Neuronal stem cell (in vitro differentiated cells): ENCODE data around the gene LST1.
A peak's percentile ranks its signal among the peaks of the same experiment; 100 is the strongest.

Experiments
- DNase-seq: peaks from one replicate; pipeline ENCODE4 v3.0.0-alpha.2; 2013; ENCODE audit warnings: low spot score
- H2AFZ ChIP-seq: one replicate; pipeline ENCODE4 v1.6.1; 2013; ENCODE audit warnings: mild to moderate bottlenecking, low read length, inconsistent platforms
- H2AK5ac ChIP-seq: 2 replicates; pipeline ENCODE4 v1.6.1; 2013; ENCODE audit warnings: low read depth, mild to moderate bottlenecking, inconsistent platforms, low read length, moderate library complexity, mixed read lengths
- H2BK120ac ChIP-seq: 2 replicates; pipeline ENCODE4 v1.6.1; 2013; ENCODE audit warnings: low read depth, mild to moderate bottlenecking, inconsistent platforms, low read length, moderate library complexity, mixed read lengths
- H2BK12ac ChIP-seq: one replicate; pipeline ENCODE4 v1.6.1; 2013; ENCODE audit warnings: low read length, inconsistent platforms
- H2BK15ac ChIP-seq: 2 replicates; pipeline ENCODE4 v1.6.1; 2013; ENCODE audit warnings: mild to moderate bottlenecking, low read length, inconsistent platforms, mixed read lengths
- H2BK5ac ChIP-seq: one replicate; pipeline ENCODE4 v1.6.1; 2013; ENCODE audit warnings: inconsistent platforms, mild to moderate bottlenecking, low read length, moderate library complexity
- H3K14ac ChIP-seq: one replicate; pipeline ENCODE4 v1.6.1; 2013; ENCODE audit warnings: low read length, inconsistent platforms
- H3K18ac ChIP-seq: 2 replicates; pipeline ENCODE4 v1.6.1; 2013; ENCODE audit warnings: low read length, inconsistent platforms
- H3K23ac ChIP-seq: 2 replicates; pipeline ENCODE4 v1.6.1; 2013; ENCODE audit warnings: low read depth, mild to moderate bottlenecking, mixed read lengths, low read length, inconsistent platforms; ENCODE audit not compliant: poor library complexity
- H3K27ac ChIP-seq: replicated peaks from 3 replicates; pipeline ENCODE4 v1.5.1; 2013; ENCODE audit warnings: low read length, inconsistent platforms
- H3K27me3 ChIP-seq, 3 experiments: 2 replicates each; pipeline ENCODE4 v1.6.1; 2013; ENCODE audit warnings: low read length in 3 of 3, mild to moderate bottlenecking in 2 of 3, inconsistent platforms in 1 of 3, low read depth in 1 of 3, mixed read lengths in 1 of 3, moderate library complexity in 1 of 3; ENCODE audit not compliant: control insufficient read depth in 3 of 3, insufficient read depth in 3 of 3
- H3K36me3 ChIP-seq, 2 donors: replicated peaks in 1 of 2; 2 replicates each; pipeline ENCODE4 v1.6.1; 2013; ENCODE audit warnings: low read length in 2 of 2; ENCODE audit not compliant: control insufficient read depth in 2 of 2, insufficient read depth in 2 of 2
- H3K4ac ChIP-seq: 2 replicates; pipeline ENCODE4 v1.6.1; 2013; ENCODE audit warnings: inconsistent platforms, mild to moderate bottlenecking, low read length, moderate library complexity
- H3K4me1 ChIP-seq, 2 donors: 1 replicate in 1 of 2; 2 replicates in 1 of 2; pipeline ENCODE4 v1.6.1; 2013; ENCODE audit warnings: low read length in 2 of 2, low read depth in 1 of 2; ENCODE audit not compliant: control insufficient read depth in 2 of 2, insufficient read depth in 1 of 2
- H3K4me2 ChIP-seq: one replicate; pipeline ENCODE4 v1.6.1; 2013; ENCODE audit warnings: mild to moderate bottlenecking, low read length, inconsistent platforms; ENCODE audit not compliant: insufficient read depth, poor library complexity, severe bottlenecking
- H3K4me3 ChIP-seq, 2 donors: 2 replicates each; pipeline ENCODE4 v1.5.1; 2013; ENCODE audit warnings: low read length in 2 of 2, mild to moderate bottlenecking in 2 of 2, inconsistent platforms in 1 of 2, moderate library complexity in 1 of 2
- H3K79me1 ChIP-seq: one replicate; pipeline ENCODE4 v1.6.1; 2013; ENCODE audit warnings: low read depth, mild to moderate bottlenecking, inconsistent platforms, low read length, moderate library complexity
- H3K9ac ChIP-seq: one replicate; pipeline ENCODE4 v1.6.1; 2013; ENCODE audit warnings: mild to moderate bottlenecking, low read depth, low read length, inconsistent platforms; ENCODE audit not compliant: poor library complexity
- H3K9me3 ChIP-seq, 2 donors: replicated peaks in 1 of 2; 2 replicates each; pipeline versions ENCODE3 to v1.6.1; 2013; ENCODE audit warnings: low read length in 2 of 2, mild to moderate bottlenecking in 2 of 2, inconsistent platforms in 1 of 2, low read depth in 1 of 2, mixed read lengths in 1 of 2, moderate library complexity in 1 of 2; ENCODE audit not compliant: control insufficient read depth in 2 of 2, insufficient read depth in 1 of 2
- H4K8ac ChIP-seq: one replicate; pipeline ENCODE4 v1.6.1; 2013; ENCODE audit warnings: low read depth, mild to moderate bottlenecking, inconsistent platforms, low read length, moderate library complexity
- H4K91ac ChIP-seq: one replicate; pipeline ENCODE4 v1.6.1; 2013; ENCODE audit warnings: low read length, low read depth, mild to moderate bottlenecking, inconsistent platforms; ENCODE audit not compliant: poor library complexity
- WGBS, 2 donors: extraction: QIAGEN DNeasy Blood & Tissue Kit; methylation state at CpG; one replicate each; pipeline ENCODE4 v1.1.7; 2013; ENCODE audit warnings: missing lambda C conversion rate in 2 of 2, mixed read lengths in 1 of 2; ENCODE audit not compliant: insufficient read length in 2 of 2, insufficient replicate concordance in 1 of 2; ENCODE audit errors: extremely low coverage in 2 of 2; 5-methylcytosine and 5-hydroxymethylcytosine counted together

LST1 gene

GRCh38 chr6:31575335-31575901 lies 10.7 kb upstream of the LST1 start, which contains the start of gene TNF:
Gene TNF, plus strand, starts transcription at chr6:31575565. Its CDS starts 177 bp downstream, at chr6:31575742.
- Histone ChIP-seq H4K91ac (no peak within 1 kb of the TSS), H2BK120ac (no peak within 1 kb of the TSS), H2BK12ac (no peak within 1 kb of the TSS), H3K27me3 (peaks cover 0 to 50% (median under 1%) of the 10 kb centered on the region in 3 experiments), H3K14ac (no peak within 1 kb of the TSS), H3K23ac (no peak within 1 kb of the TSS), H2AFZ (no peak within 1 kb of the TSS), H3K79me1 (no peaks in the 10 kb centered on the region), H3K9me3 (no peaks in the 10 kb centered on the region), H2BK5ac (no peak within 1 kb of the TSS), H4K8ac (no peak within 1 kb of the TSS), H2AK5ac (peak within 1 kb of the TSS; percentile 19), H3K4me2 (no peak within 1 kb of the TSS), H3K9ac (no peak within 1 kb of the TSS), H2BK15ac (no peak within 1 kb of the TSS), H3K18ac (no peak within 1 kb of the TSS), H3K4me3 (no peak within 1 kb of the TSS), H3K27ac (no peak within 1 kb of the TSS), H3K4me1 (peaks cover 0 to 4% of the 10 kb centered on the region in 2 donors), H3K4ac (no peak within 1 kb of the TSS), H3K36me3 (no peaks in the 10 kb centered on the region)
- no CpG with 5 or more reads among the region's 19 CpGs for WGBS, 2 donors
- no peak for DNase-seq

GRCh38 chr6:31575952-31576685 lies 10.0 kb upstream of the LST1 start:
- Histone ChIP-seq H3K14ac (no peak overlapping the region), H3K4me2 (no peak overlapping the region), H3K9ac (no peak overlapping the region), H4K91ac (no peak overlapping the region), H3K9me3 (no peaks in the 10 kb centered on the region), H2AK5ac (no peak overlapping the region), H2BK5ac (no peak overlapping the region), H2BK15ac (no peak overlapping the region), H3K79me1 (no peaks in the 10 kb centered on the region), H3K27me3 (peaks cover 0 to 52% (median 3%) of the 10 kb centered on the region in 3 experiments), H4K8ac (no peak overlapping the region), H2BK12ac (no peak overlapping the region), H3K27ac (no peak overlapping the region), H3K23ac (no peak overlapping the region), H3K36me3 (no peaks in the 10 kb centered on the region), H3K4ac (no peak overlapping the region), H2BK120ac (no peak overlapping the region), H3K18ac (no peak overlapping the region), H3K4me1 (peaks cover 2 to 7% of the 10 kb centered on the region in 2 donors), H2AFZ (no peak overlapping the region), H3K4me3 (no peak overlapping the region)
- DNase-seq: no peak
- WGBS, 2 donors: 100% methylated on average over 5 of the region's 8 CpGs; no CpG with 5 or more reads in 1 of the 2 donors

GRCh38 chr6:31576897-31577578 lies 9.0 kb upstream of the LST1 start:
- no peak overlapping the region for H2BK120ac ChIP-seq
- no peaks in the 10 kb centered on the region for H3K79me1 ChIP-seq
- no peak overlapping the region for H2BK15ac ChIP-seq
- H3K4me3 ChIP-seq: no peak overlapping the region
- no peak overlapping the region for H2BK5ac ChIP-seq
- H3K14ac ChIP-seq: no peak overlapping the region
- no peak overlapping the region for H4K8ac ChIP-seq
- peak overlapping the region; percentile 13 for H3K18ac ChIP-seq
- H3K27ac ChIP-seq: no peak overlapping the region
- H3K4ac ChIP-seq: no peak overlapping the region
- no peak for DNase-seq
- no peak overlapping the region for H2AK5ac ChIP-seq
- no peak overlapping the region for H2BK12ac ChIP-seq
- H3K9me3 ChIP-seq: no peaks in the 10 kb centered on the region
- WGBS, 2 donors: no CpG with 5 or more reads among the region's 19 CpGs
- H3K23ac ChIP-seq: peak overlapping the region; percentile 38
- H3K36me3 ChIP-seq: no peaks in the 10 kb centered on the region
- H2AFZ ChIP-seq: no peak overlapping the region
- H3K27me3 ChIP-seq: peaks cover 0 to 48% (median 11%) of the 10 kb centered on the region in 3 experiments
- H4K91ac ChIP-seq: no peak overlapping the region
- no peak overlapping the region for H3K4me2 ChIP-seq
- H3K4me1 ChIP-seq: peaks cover 2 to 8% of the 10 kb centered on the region in 2 donors
- no peak overlapping the region for H3K9ac ChIP-seq

- Histone ChIP-seq H3K18ac (no peak overlapping the region), H3K27me3 (peaks cover 0 to 48% (median 12%) of the 10 kb centered on the region in 3 experiments), H3K4me3 (no peak overlapping the region), H4K91ac (no peak overlapping the region), H4K8ac (no peak overlapping the region), H3K27ac (no peak overlapping the region), H3K23ac (no peak overlapping the region), H3K4me2 (no peak overlapping the region), H2AFZ (no peak overlapping the region), H2BK5ac (no peak overlapping the region), H2BK120ac (no peak overlapping the region), H2BK15ac (no peak overlapping the region), H3K4ac (no peak overlapping the region), H3K4me1 (peaks cover 2 to 8% of the 10 kb centered on the region in 2 donors), H2AK5ac (no peak overlapping the region), H3K9ac (no peak overlapping the region), H3K9me3 (no peaks in the 10 kb centered on the region), H3K36me3 (no peaks in the 10 kb centered on the region), H2BK12ac (no peak overlapping the region), H3K79me1 (no peaks in the 10 kb centered on the region), H3K14ac (no peak overlapping the region)
- no peak for DNase-seq
- WGBS, 2 donors: no CpG with 5 or more reads among the region's 3 CpGs
Measured at GRCh38 chr6:31577579-31577966, 8.5 kb upstream of the LST1 start.
